HepG2 (cell line): ENCODE data around the gene METRNL. TPM values are rescaled to one million over a fixed set of nuclear protein-coding genes. Genes with fewer than 3 reads are reported as not detected.

Source experiments
- ARNTL ChIP-seq: sonication (generic); formaldehyde crosslinking; IDR thresholded peaks from 2 replicates; pipeline ENCODE4 v1.4.0; 2020; ENCODE audit warnings: mild to moderate bottlenecking, missing genetic modification reagents
- ASH2L ChIP-seq: fragments of 300-600, 200-600 bp; sonication (generic); IDR thresholded peaks from 2 replicates; pipeline ENCODE4 v1.7.0; 2017; ENCODE audit warnings: low read depth, mild to moderate bottlenecking, moderate library complexity, mixed read lengths, low read length; ENCODE audit not compliant: insufficient read length
- ATRX ChIP-seq: sonication (generic); formaldehyde crosslinking; IDR thresholded peaks from 2 replicates; pipeline ENCODE4 v1.4.0; 2020; ENCODE audit warnings: missing genetic modification reagents, borderline replicate concordance
- CCAR2 ChIP-seq: fragments of 200-400 bp; formaldehyde crosslinking; optimal IDR thresholded peaks from 2 replicates; pipeline ENCODE3; 2018; ENCODE audit warnings: low read depth, mild to moderate bottlenecking, low read length, moderate library complexity
- NAIF1 ChIP-seq: sonication (generic); formaldehyde crosslinking; IDR thresholded peaks from 2 replicates; pipeline ENCODE4 v1.5.0; 2020; ENCODE audit warnings: mild to moderate bottlenecking, missing genetic modification reagents, borderline replicate concordance
- NFIB ChIP-seq: sonication (generic); formaldehyde crosslinking; IDR thresholded peaks from 2 replicates; pipeline ENCODE4 v1.9.0; 2021; ENCODE audit warnings: missing genetic modification reagents, mild to moderate bottlenecking, borderline replicate concordance
- NONO ChIP-seq, 2 experiments: fragments of 450-650 bp in 1 of 2; sonication (generic) in 1 of 2; formaldehyde crosslinking in 1 of 2; IDR thresholded peaks in 1 of 2; conservative IDR thresholded peaks in 1 of 2; 2 replicates each; pipeline versions ENCODE4 v1.6.1 to v1.8.0; 2017 to 2022; ENCODE audit warnings: mild to moderate bottlenecking in 1 of 2, missing genetic modification reagents in 1 of 2, moderate library complexity in 1 of 2
- PHB2 ChIP-seq: fragments of 450-650 bp; IDR thresholded peaks from 2 replicates; pipeline ENCODE4 v1.6.1; 2018; ENCODE audit not compliant: partially characterized antibody
- RBAK ChIP-seq: sonication (generic); formaldehyde crosslinking; IDR thresholded peaks from 2 replicates; pipeline ENCODE4 v1.5.1; 2020; ENCODE audit warnings: mild to moderate bottlenecking, missing genetic modification reagents
- RBFOX2 ChIP-seq: fragments of 200-400 bp; formaldehyde crosslinking; IDR thresholded peaks from 2 replicates; pipeline ENCODE4 v1.6.1; 2017; ENCODE audit warnings: low read depth, mild to moderate bottlenecking, low read length
- SMARCC2 ChIP-seq: fragments of 450-650 bp; IDR thresholded peaks from 2 replicates; pipeline ENCODE4 v1.6.1; 2017; ENCODE audit warnings: antibody characterized with exemption, mild to moderate bottlenecking
- STAG1 ChIP-seq: sonication (generic); formaldehyde crosslinking; IDR thresholded peaks from 2 replicates; pipeline ENCODE4 v1.4.0; 2020; ENCODE audit warnings: missing genetic modification reagents
- ZC3H13 ChIP-seq: sonication (generic); formaldehyde crosslinking; IDR thresholded peaks from 2 replicates; pipeline ENCODE4 v1.8.1; 2023; ENCODE audit warnings: mild to moderate bottlenecking, missing genetic modification reagents, moderate library complexity
- ZNF136 ChIP-seq: sonication (generic); formaldehyde crosslinking; IDR thresholded peaks from 2 replicates; pipeline ENCODE4 v1.8.1; 2022; ENCODE audit warnings: low read depth, mild to moderate bottlenecking, moderate library complexity, missing genetic modification reagents
- ZNF329 ChIP-seq: sonication (generic); formaldehyde crosslinking; IDR thresholded peaks from 2 replicates; pipeline ENCODE4 v1.9.0; 2021; ENCODE audit warnings: low read depth, mild to moderate bottlenecking, missing genetic modification reagents
- ZNF556 ChIP-seq: sonication (generic); formaldehyde crosslinking; IDR thresholded peaks from 2 replicates; pipeline ENCODE4 v1.4.0; 2020; ENCODE audit warnings: mild to moderate bottlenecking, missing genetic modification reagents, borderline replicate concordance
- ZNF629 ChIP-seq: sonication (generic); formaldehyde crosslinking; conservative IDR thresholded peaks from 2 replicates; pipeline ENCODE4 v1.5.0; 2020; ENCODE audit warnings: missing genetic modification reagents
- polyA plus RNA-seq, 8 experiments: library from polyadenylated mRNA; depleted of rRNA in 3 of 8; stranded (reverse) in 7 of 8; unstranded in 1 of 8; fragments of >200 nt; fragmentation: Illumina TruSeq in 4 of 8; extraction: Trizol in 4 of 8; gene quantifications; 2 replicates each; pipeline versions ENCODE4 v1.2.1 to v1.2.3, GENCODE V29; 2011 to 2016; ENCODE audit warnings: low read depth in 4 of 8, missing spikeins in 1 of 8, mixed read lengths in 1 of 8; ENCODE audit not compliant: insufficient read depth in 1 of 8
- total RNA-seq, 5 experiments: library from RNA; depleted of rRNA; stranded (reverse); fragments of >200 nt; fragmentation: Illumina TruSeq; extraction: Trizol; gene quantifications; 2 replicates each; pipeline ENCODE4 v1.2.3, GENCODE V29; 2016; ENCODE audit warnings: low read depth in 1 of 5
- TF ChIP-seq, protein P1 (sequence below): IDR thresholded peaks from 2 replicates; pipeline ENCODE4 v1.6.1; 2016
- TF ChIP-seq, protein P2 (sequence below), 2 experiments: sonication (generic) in 1 of 2; formaldehyde crosslinking in 1 of 2; IDR thresholded peaks; 2 replicates each; pipeline versions ENCODE4 v1.5.1 to v1.6.1; 2011 to 2020; ENCODE audit warnings: borderline replicate concordance in 1 of 2, low read depth in 1 of 2, low read length in 1 of 2, mild to moderate bottlenecking in 1 of 2, missing genetic modification reagents in 1 of 2, moderate library complexity in 1 of 2
- TF ChIP-seq, protein P3 (sequence below): sonication (generic); formaldehyde crosslinking; IDR thresholded peaks from 2 replicates; pipeline ENCODE4 v1.5.1; 2020; ENCODE audit warnings: mild to moderate bottlenecking, missing genetic modification reagents
- TF ChIP-seq, protein P4 (sequence below): sonication (generic); formaldehyde crosslinking; IDR thresholded peaks from 2 replicates; pipeline ENCODE4 v1.4.0; 2020; ENCODE audit warnings: mild to moderate bottlenecking, missing genetic modification reagents
- TF ChIP-seq, protein P5 (sequence below): sonication (generic); formaldehyde crosslinking; IDR thresholded peaks from 2 replicates; pipeline ENCODE4 v1.4.0; 2020; ENCODE audit warnings: mild to moderate bottlenecking, missing genetic modification reagents

Gene METRNL
- total and polyA plus RNA-seq, 2 of the 13 experiments (the other 11 are each of a cell fraction or from before 2014, with no cell fraction given) = 0.66 to 0.84 TPM

DNA sequence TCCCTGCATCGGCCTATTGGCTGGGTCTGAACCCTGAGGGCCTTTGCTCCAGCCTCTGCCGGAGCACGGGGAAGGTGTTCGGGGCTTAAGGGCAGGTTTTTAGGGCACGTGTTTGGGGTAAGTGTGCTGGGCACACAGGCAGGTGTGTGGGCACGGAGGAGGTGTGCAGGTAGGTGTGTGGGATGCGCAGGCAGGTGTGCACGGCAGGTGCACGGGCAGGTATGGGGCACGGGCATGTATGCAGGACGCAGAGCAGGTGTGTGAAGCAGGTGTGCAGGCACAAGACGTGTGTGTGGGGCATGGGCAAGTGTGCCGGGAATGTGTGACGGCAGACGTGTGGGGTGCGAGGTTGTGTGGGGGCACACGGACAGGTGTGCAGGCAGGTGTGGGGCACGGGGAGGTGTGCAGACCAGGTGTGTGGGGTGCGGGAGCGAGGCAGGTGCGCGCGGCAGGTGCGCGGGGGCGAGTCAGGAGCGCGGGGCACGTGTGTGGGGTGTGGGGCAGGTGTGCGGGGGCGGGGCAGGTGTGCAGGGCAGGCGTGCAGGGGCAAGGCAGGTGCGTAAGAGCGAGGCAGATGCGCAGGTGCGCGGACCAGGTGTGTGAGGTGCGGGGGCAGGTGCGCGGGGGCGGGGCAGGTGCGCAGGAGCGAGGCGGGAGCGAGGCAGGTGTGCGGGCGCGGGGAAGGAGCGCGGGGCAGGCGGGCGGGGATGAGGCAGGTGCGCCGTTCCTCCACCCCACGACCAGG lies 28.6 kb upstream of the METRNL start (continued):
- TF ChIP-seq, protein P1, sequence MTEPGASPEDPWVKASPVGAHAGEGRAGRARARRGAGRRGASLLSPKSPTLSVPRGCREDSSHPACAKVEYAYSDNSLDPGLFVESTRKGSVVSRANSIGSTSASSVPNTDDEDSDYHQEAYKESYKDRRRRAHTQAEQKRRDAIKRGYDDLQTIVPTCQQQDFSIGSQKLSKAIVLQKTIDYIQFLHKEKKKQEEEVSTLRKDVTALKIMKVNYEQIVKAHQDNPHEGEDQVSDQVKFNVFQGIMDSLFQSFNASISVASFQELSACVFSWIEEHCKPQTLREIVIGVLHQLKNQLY (CRISPR knock-in tag) = no peak
- TF ChIP-seq CCAR2 (peak; percentile 38), ASH2L (no peak), ATRX (CRISPR knock-in tag) (no peak), ARNTL (CRISPR knock-in tag) (no peak), NFIB (CRISPR knock-in tag) (no peak), SMARCC2 (no peak), ZC3H13 (CRISPR knock-in tag) (0 out of 2 replicates have a peak, but pooled peaks have one; percentile 60), NONO (IDR thresholded peaks at IDR 0.05) (no peak), NONO (CRISPR knock-in tag; conservative IDR thresholded peaks at IDR 0.05) (peak; percentile 58), ZNF329 (CRISPR knock-in tag) (0 out of 2 replicates have a peak, but pooled peaks have one; percentile 7), ZNF136 (CRISPR knock-in tag) (no peak), RBAK (CRISPR knock-in tag) (no peak), STAG1 (CRISPR knock-in tag) (no peak), NAIF1 (CRISPR knock-in tag) (no peak), RBFOX2 (no peak), PHB2 (no peak), ZNF556 (no peak), ZNF629 (CRISPR knock-in tag) (no peak)
- TF ChIP-seq, protein P2, sequence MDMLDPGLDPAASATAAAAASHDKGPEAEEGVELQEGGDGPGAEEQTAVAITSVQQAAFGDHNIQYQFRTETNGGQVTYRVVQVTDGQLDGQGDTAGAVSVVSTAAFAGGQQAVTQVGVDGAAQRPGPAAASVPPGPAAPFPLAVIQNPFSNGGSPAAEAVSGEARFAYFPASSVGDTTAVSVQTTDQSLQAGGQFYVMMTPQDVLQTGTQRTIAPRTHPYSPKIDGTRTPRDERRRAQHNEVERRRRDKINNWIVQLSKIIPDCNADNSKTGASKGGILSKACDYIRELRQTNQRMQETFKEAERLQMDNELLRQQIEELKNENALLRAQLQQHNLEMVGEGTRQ (IDR thresholded peaks at IDR 0.05; ENCODE audit: low read depth, low read length) = no peak
- TF ChIP-seq, protein P2 (CRISPR knock-in tag; IDR thresholded peaks at IDR 0.05; ENCODE audit: borderline replicate concordance) = no peak; the same call in 1 of the 2 replicates
- TF ChIP-seq, protein P3, sequence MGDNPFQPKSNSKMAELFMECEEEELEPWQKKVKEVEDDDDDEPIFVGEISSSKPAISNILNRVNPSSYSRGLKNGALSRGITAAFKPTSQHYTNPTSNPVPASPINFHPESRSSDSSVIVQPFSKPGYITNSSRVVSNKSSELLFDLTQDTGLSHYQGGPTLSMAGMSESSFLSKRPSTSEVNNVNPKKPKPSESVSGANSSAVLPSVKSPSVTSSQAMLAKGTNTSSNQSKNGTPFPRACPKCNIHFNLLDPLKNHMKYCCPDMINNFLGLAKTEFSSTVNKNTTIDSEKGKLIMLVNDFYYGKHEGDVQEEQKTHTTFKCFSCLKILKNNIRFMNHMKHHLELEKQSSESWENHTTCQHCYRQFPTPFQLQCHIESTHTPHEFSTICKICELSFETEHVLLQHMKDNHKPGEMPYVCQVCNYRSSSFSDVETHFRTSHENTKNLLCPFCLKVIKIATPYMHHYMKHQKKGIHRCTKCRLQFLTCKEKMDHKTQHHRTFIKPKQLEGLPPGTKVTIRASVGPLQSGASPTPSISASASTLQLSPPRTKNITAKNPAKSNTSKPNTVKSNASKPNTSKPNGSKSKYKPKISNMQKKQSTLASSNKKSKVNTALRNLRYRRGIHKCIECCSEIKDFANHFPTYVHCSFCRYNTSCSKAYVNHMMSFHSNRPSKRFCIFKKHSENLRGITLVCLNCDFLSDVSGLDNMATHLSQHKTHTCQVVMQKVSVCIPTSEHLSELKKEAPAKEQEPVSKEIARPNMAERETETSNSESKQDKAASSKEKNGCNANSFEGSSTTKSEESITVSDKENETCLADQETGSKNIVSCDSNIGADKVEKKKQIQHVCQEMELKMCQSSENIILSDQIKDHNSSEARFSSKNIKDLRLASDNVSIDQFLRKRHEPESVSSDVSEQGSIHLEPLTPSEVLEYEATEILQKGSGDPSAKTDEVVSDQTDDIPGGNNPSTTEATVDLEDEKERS (CRISPR knock-in tag) = no peak
- TF ChIP-seq, protein P4, sequence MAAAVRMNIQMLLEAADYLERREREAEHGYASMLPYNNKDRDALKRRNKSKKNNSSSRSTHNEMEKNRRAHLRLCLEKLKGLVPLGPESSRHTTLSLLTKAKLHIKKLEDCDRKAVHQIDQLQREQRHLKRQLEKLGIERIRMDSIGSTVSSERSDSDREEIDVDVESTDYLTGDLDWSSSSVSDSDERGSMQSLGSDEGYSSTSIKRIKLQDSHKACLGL (CRISPR knock-in tag) = no peak
- TF ChIP-seq, protein P5, sequence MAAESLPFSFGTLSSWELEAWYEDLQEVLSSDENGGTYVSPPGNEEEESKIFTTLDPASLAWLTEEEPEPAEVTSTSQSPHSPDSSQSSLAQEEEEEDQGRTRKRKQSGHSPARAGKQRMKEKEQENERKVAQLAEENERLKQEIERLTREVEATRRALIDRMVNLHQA (CRISPR knock-in tag) = no peak
